HG03565 (cell line): ENCODE measurements around the gene SNTA1.
"Not testable (repeated sequence)": the region's sequence is repeated elsewhere in the genome, so short reads cannot be mapped to it uniquely, and the experiment has no call there.

Source experiments
- ATAC-seq: cut with Tn5 transposase; IDR thresholded peaks from one replicate; pipeline ENCODE4 v1.9.1; 2021; ENCODE audit warnings: mild to moderate bottlenecking, moderate library complexity; ENCODE audit not compliant: unreplicated experiment

Gene SNTA1

GRCh38 chr20:33443512-33444239 is at the start of gene SNTA1:
TSS of gene SNTA1 (minus strand) at chr20:33443763. CDS start at chr20:33443620, 143 bp downstream.
- peak; percentile 52 for ATAC-seq

DNA sequence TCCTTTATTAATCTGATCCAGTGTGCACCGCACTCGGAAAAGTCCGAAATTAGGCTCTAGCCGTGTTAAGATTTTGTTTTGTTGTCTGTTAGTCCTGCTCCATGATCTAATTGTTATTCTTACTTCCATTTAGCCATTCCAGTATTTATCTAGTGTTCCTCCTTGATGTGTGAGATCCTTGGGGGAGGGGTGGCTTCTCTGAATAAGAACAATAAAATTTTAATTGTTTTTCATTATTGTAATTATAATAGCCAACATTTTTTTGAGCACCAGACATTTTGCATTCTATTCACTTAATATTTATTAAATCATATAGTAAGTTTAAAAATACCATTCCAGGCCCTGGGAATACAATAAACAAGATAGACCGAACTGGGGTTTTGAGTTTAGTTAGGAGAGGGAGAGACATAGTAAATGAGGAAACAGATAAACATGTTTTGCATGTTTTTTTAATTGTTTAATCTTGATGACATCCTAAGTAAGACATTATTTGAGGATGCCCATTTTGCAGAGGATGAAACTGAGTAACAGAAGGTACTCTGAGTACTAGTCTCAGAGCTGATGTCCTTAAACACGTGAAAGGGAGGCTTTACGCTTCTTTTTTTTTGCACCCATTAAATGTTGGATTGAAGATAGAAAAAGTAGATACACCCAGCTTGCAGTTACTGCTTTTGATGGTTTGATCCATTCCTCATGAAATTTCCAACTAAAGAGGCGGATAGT is 47.5 kb upstream of the SNTA1 start:
- no peak for ATAC-seq

DNA sequence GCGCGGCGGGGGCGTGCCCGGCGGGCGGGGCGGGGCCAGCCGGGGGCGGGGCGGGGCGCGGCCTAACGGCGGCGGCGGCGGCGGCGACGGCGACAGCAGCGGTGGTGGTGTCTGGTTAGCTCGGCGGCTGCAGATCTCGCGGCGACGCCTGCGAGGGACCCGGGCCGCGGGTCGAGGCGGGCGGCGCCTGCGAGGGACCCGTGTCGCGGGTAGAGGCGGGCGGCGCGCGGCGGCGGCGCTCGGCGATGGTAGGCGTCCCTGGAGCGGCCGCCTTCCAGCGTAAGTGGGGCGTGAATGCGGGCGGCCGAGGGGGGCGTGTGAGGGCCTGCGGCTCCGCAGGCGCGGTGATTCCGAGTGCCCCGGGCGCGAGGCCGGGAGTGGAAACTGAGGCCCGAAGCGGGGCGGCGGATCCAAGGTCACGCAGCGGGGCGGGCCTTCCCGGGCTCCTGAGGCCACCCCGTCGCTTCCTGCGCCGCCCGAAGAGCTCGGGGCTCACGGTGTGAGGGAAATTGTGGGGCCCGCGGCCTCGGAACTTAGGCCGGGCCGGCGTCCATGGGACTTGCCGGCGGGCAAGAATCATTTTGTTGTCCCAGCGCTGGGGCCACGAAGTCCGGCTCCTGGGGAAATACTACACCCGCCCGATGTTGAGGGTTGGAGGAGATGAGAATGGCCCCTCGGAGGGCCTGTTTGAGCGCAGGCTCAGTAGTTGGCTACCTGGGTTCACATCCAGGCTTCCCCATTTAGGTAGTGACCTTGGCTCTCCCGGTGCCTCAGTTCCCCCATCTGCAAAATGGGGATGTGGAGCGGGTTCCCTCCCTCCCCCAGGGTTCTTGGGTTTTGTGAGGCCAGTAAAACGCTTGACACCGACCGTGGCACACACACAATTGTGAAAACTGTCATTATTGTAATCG is 46.7 kb upstream of the SNTA1 start, which contains the start of gene CBFA2T2:
Gene CBFA2T2 (plus strand): TSS at position 74 of the 911 bp plus-strand sequence. CDS start 172 bp downstream, at position 246.
- ATAC-seq, result peak; percentile 44

DNA sequence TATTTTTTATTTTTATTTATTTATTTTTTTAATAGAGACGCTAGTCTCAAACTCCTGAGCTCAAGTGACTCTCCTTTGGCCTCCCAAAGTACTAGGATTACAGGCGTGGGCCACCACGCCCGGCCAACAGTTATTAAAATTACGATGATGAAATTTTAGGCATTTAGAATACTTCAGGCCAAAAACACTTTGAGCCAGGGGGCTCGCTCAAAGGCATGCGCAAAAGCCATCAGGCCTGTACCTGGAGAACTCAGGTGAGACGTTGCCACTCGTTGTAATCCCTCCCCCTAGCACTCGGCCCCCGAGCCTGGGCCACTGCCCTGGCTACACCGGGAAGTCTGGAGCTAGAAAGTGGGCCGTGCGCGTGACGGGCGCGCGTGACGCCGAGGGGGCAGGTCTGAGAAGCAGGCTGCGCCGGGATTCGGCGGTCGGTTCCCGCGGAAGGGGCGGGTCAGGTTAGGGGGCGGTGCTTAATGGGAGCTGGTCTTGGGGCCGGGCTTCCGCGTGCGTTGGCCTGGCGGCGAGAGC is 46.0 kb upstream of the SNTA1 start:
- ATAC-seq, result peak; percentile 88

GRCh38 chr20:33488661-33489494 is 45.3 kb upstream of the SNTA1 start:
- ATAC-seq, result not testable (repeated sequence)

- no peak for ATAC-seq
These were observed 44.6 kb upstream of the SNTA1 start for GRCh38 chr20:33488201-33488600.

DNA sequence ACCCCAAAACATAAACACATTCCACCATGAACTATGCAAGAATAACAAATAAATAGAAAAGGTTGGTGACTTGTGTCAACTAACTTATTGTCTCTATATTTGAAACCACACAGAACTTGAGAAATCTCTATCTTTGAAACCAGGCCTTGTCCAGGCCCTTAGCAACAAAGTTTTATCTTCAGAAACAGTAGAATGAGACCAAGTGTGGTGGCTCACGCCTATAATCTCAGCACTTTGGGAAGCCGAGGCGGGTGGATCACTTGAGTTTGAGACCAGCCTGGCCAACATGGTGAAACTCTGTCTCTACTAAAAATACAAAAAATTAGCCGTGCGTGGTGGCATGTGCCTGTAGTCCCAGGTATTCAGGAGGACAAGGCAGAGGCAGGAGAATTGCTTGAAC is 39.6 kb upstream of the SNTA1 start:
- ATAC-seq, result not testable (repeated sequence)

GRCh38 chr20:33482581-33482980 is 39.0 kb upstream of the SNTA1 start:
- ATAC-seq, result no peak

- no peak for ATAC-seq
These were observed 37.9 kb upstream of the SNTA1 start for GRCh38 chr20:33481431-33481941.

DNA sequence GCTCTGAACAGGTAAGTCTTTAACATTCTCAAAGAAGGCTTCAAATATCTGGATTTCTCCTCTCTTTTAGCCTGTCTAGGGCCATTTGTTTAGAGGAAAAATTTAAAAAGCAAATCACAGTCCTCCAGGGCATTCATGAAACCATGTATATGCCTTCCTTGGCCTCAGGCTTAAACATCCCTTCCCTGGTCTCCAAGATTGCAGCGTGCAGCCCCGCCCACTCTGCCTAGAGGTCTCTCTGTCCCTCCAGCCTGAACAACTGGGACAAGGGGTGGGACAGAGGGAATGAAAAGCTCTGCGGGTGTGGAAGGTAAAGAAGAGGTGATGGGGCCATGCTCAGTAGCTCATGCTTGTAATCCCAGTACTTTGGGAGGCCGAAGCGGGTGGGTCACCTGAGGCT is 36.5 kb upstream of the SNTA1 start:
- ATAC-seq, result no peak

- no peak for ATAC-seq
These were observed 34.0 kb upstream of the SNTA1 start for GRCh38 chr20:33477386-33478234.

DNA sequence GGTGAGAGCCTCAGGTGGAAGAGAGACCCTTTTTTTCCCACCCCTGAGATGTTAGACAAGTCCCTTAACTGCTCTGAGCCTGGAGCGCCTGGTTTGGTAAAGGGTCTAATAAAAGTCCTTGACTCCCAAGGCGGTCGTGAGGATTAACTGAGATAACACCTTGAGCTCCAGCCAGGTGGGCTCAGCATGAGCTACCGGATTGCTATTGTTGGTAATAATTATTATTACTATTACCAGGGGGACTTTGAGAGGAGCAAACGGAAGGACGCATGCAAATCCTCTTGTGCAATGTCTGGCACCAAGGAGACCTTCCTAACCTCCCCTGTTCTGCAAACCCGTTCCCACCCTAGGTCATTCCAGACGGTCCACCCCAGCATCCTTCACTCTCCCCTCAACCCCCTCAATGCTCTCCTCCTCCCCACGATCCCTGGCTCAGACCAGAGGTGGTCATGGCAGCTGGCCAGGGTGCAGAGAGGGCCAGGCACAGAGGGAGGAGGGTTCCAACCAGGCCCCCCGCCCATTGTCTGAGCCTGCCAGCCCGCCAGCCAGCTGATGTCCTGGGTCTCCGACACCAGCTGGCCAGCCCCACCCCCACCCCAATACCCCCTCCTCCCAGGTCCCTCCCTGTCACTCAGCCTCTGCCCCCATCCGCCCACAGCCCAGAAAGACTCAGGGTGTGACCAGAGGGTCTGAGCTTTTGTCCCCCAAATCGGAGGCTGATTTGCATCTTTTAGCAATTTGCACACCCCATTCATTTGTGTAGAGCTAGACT is 32.0 kb upstream of the SNTA1 start:
- no peak for ATAC-seq

- ATAC-seq, result no peak
These were observed 31.4 kb upstream of the SNTA1 start for GRCh38 chr20:33474963-33475362.

GRCh38 chr20:33474097-33474873 is 30.7 kb upstream of the SNTA1 start:
- ATAC-seq, result no peak

- ATAC-seq, result no peak
These were observed 29.4 kb upstream of the SNTA1 start for GRCh38 chr20:33472868-33473435.

DNA sequence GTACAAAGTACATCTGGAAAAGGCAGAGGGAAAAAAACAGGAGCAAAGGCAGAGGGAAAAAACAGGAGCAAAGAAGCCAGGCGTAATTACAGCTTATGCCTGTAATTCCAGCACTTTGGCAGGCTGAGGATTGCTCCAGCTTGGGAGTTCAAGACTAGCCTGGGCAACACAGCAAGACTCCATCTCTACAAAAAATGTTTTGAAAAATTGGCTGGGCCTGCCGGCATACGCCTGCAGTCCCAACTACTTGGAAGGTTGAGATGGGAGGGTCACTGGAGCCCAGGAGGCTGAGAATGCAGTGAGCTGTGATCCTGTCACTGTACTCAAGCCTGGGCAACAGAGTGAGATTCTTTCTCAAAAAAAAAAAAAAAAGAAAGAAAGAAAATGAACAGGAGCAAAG is 27.3 kb upstream of the SNTA1 start:
- no peak for ATAC-seq

GRCh38 chr20:33470457-33470856 is 26.9 kb upstream of the SNTA1 start:
- no peak for ATAC-seq
